CD4-positive, alpha-beta T cell treated with Interleukin-21 for 1 hour (primary cell): ENCODE measurements around the gene CSNK2B.

Experiments
- DNase-seq: peaks from one replicate; pipeline ENCODE4 v3.0.0-alpha.2; 2020

Gene CSNK2B

GRCh38 chr6:31717499-31718222, 51.8 kb downstream of the CSNK2B start:
- DNase-seq: no peak

DNA sequence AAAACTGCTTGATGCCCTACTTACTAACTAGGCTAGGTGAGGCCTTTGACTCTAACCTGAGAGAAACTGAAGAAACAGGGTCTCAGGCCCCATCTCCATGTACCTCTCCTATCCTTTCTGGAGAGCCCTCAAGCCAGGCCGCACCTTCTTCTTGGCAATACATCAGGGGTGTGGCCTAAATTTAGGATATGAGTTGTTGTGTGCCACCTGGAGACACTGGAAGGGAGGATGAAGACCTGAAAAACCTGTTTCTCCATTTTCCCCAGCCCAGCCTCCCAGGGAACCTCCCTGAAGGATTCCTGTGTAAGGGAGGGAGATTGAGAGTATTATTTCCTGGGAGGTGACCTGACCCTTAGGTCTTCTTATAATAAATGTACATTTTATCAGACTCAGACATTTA, 52.4 kb downstream of the CSNK2B start:
- DNase-seq: no peak

GRCh38 chr6:31719001-31719400, 53.1 kb downstream of the CSNK2B start:
- DNase-seq: no peak
